HG03175 (cell line): ENCODE results near the gene WNT9B.
"Not testable (repeated sequence)": the region's sequence is repeated elsewhere in the genome, so short reads cannot be mapped to it uniquely, and the experiment has no call there.

ENCODE experiments used
- ATAC-seq: cut with Tn5 transposase; IDR thresholded peaks from one replicate; pipeline ENCODE4 v1.9.1; 2021; ENCODE audit warnings: mild to moderate bottlenecking, moderate library complexity; ENCODE audit not compliant: unreplicated experiment

WNT9B gene

GRCh38 chr17:46821482-46822387, 29.6 kb upstream of the WNT9B start:
- ATAC-seq = no peak

GRCh38 chr17:46822388-46822921, 28.9 kb upstream of the WNT9B start:
- ATAC-seq = no peak

DNA sequence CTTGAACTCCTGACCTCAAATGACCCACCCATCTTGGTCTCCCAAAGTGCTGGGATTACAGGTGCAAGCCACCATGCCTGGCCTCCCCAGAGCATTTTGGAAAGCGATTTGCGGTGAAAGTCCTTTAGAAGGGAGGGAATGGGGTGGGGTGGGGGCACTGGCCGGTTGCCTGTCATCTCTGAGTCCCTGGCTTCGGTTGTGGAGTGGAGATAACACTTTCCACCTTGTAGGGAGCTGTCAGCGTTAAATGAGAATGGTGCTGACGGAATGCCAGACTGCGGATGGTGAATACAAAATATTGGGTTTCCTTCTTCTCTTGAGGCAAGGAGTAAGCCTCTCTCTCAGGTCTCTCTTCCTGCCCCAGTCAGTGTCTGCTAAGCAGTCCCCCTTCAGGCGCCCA, 27.7 kb upstream of the WNT9B start:
- no peak for ATAC-seq

GRCh38 chr17:46826116-46826515, 25.3 kb upstream of the WNT9B start:
- ATAC-seq = no peak

- no peak for ATAC-seq
Measured at GRCh38 chr17:46827274-46827673, 24.1 kb upstream of the WNT9B start.

DNA sequence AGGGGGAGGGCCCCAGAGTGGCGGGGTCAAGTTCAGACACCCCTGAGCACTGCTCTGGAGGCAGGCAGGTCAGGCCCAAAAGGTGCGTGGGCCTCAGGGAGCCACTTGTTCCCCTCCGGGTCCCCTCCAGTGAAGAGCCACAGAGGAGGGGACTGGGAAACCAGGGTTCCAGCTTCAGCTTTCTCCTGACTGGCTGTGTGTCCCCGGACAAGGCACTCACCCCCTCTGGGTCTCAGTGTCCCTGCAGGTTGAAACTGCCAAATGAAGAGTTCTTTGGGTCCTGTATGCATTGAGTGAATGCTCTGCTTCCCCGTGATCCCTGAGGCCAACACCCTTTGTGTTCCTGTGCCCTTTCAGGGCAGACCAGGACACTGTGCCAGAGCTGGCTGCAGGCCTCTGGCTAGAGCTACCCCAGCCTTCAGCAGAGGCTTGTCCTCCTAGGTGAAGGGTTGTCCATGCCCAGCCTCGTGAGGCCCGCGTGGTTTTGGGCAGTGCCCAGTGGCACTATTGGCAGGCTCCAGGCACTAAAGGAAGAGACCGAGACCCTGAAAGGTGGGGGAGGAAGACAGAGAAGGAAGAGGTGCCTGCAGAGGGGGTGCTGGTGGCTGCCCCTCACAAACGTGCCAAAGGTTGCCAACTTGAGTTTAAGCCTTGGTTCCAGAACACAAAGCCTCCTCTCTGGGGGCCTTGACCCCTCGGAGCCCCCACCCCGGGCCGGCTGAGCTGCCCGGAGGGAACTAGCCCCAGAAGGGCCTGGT, 19.6 kb upstream of the WNT9B start:
- ATAC-seq = no peak

- no peak for ATAC-seq
Measured at GRCh38 chr17:46832331-46832821, 19.0 kb upstream of the WNT9B start.

DNA sequence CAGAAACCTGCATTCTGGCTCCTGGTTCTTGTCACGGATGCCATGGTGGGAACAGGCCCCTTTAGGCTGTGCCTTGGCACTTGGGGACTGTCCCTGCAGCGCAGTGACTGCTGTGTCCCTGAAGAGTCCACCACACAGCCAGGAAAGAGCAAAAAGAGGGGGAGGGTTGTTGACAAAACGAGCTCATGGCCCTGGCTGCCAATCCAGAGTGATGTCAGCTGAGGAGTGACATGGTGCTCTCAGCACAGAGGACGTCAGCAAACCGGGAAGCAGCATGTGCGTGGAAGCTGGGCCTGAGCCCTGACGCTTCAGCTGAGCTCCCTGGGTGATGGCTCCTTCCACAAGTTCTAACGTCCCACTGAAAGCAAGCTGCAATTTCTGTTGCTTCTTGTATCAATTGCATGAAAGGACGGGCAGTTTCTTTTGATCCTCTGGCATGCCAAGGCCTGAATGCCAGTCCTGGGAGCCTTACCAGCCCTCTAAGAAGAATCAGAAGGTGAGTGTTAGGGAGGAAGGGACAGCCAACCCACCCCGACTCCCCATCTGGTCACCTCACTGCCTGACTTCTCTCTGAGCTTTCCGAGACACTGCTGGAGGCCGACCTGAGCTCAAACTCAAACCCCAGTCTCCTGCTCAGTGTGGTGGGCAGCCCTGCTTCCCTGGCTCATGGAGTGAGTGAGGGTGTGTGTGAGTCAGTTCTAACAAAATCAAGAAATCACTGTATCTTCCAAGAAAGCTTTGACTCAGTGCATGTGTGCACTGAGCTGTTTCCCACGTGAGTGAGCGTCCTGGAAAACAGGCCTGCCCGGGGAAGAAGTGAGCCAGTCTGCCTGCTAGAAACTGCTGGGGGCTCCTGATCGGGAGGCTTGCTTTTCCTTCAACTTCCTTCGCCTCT, 18.2 kb upstream of the WNT9B start:
- no peak for ATAC-seq

DNA sequence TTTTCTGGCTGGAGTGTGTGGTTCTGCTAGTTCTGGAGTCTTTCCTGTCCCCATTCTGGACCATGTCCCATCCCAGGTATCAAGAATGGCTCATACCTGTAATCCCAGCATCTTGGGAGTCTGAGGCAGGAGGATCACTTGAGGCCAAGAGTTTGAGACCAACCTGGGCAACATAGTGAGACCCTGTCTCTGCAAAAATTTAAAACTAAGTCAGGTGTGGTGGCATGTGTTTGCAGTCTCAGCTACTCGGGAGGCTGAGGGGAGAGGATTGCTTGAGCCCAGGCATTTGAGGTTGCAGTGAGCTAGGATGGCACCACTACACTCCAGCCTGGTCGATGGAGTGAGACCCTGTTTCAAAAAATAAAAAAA, 17.6 kb upstream of the WNT9B start:
- no peak for ATAC-seq

DNA sequence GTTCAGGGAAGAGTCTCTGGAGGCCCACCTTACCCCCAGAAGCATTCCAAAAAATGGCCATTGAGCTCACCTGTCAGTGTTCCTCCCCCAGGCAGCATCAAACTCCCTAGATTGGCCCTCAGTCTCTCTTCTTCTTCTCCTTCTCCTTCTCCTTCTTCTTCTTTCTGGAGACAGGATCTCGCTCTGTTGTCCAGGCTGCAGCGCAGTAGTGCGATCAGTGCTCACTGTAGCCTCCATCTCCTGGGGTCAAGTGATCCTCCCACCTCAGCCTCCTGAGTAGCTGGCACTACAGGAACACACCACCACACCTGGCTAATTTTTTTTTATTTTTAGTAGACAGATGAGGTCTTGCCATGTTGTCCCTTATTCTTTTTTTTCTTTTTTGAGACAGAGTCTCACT, 16.5 kb upstream of the WNT9B start:
- ATAC-seq = no peak

GRCh38 chr17:46836500-46836899, 14.9 kb upstream of the WNT9B start:
- no peak for ATAC-seq

DNA sequence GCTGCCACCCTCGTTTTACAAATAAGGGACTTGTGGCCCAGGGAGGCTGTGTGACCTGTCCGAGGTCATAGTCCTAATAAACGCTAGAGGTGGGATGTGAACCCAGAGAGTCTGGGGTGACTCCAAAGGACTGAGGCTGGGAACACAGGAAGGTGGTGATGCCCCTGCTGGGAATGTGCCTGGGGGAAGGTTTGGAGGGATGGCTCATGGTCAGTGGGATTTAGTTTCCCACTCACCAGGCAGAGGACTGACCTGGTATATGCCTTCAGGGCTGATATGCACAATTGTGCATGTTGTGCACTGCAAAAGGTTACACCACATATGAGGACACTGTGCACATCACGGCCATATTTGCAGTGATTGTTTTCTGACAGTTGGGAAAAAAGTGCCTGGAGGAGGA, 13.9 kb upstream of the WNT9B start:
- no peak for ATAC-seq

DNA sequence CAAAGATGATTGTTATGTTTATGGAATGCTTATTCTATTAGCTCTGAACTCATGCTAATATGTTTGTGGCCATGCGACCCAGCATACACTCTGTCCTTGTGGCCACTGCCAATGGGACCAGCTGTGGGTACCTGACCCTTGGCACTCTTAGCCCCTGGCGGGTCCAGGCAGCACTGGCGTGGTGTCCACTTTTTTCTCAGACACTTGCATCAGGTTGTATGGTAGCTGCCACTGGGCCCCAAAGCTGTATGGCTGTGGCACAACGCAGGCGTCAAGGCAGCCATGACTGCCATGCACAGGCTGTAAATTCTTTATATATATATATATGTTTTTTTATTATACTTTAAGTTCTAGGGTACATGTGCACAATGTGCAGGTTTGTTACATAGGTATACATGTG, 12.2 kb upstream of the WNT9B start:
- no peak for ATAC-seq

- ATAC-seq = not testable (repeated sequence)
Measured at GRCh38 chr17:46840596-46840995, 10.8 kb upstream of the WNT9B start.

GRCh38 chr17:46841561-46842379, 9.6 kb upstream of the WNT9B start:
- no peak for ATAC-seq

DNA sequence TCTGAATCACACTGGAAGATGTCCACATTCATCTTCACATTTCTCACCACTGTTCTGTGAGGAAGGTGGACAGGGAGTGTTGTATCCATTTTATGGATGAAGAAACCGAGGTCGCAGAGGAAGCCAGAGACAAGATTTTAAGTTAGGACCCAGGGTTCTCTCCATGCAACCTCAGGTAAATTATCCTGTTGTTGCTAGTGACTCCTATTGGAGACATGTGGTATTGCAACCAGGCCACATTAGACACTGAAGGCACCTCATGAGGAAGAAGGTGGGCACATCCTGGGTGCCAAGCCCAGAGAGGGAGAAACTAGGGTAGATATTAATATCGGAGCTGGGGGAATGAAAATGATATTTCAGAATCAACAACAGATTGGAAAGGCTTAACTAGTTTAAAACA, 8.5 kb upstream of the WNT9B start:
- no peak for ATAC-seq

DNA sequence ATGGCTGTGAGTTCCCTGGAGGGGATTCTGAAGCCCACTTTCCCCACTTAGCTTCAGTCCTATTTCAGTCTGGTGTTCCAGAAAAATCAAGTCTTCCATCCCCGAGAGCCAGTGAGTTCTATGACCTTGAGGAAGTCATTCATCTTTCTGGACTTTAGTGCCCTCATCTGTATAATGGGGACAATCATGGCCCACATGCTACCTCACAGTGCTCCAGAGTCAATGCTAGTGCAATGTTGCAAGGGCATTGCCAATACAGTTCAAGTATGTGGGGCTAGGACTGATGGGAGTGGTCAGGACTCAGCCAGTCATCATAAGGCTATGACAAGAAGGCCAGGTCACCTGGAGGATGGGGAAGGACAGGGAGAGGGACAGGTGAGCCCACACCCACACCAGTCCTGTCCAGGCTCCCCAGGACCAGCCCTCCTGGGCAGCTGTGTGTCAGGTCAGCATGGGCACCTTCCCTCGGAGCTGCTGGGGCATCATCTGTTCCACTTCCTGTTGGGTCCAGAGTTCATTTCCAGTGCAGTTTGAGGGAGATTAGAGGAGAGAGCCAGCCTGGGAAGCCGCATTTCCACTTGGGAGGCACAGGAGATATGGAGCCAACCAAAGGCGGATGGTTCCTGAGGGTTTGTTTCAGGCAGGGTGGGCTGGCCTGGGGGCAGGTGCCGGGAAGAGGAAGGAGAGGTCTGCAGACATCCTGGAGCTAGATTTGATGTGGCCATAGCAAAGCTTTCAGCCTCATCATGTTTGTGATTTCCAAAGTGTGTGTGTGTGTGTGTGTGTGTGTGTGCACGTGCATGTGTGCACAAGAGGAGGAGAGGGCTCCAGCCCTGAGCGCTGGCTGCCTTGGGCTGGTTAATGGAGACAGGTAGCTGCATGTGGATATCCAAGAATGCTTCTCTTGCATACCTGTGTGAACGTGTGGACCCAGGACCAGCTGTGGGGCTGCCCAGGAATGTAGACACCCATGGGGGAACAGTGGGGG, 3.9 kb upstream of the WNT9B start:
- no peak for ATAC-seq

GRCh38 chr17:46848534-46848933, 2.8 kb upstream of the WNT9B start:
- no peak for ATAC-seq

DNA sequence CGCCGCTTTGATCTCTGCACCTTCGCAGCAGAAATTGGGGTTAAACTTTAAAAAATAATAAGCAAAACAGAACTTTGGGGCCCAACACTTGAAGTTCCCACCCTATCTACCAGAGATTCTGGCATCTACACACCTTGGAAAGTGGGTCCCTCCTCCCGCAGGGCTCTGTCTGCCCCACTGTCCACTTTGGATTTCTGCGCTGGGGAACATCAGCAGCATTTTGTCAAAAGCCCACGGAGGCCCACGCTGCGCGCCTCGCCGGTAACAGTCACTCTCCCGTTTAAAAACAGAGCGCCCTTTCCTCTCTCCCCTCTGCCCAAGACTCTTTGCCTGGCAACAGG, 725 bp upstream of the WNT9B start:
- ATAC-seq = no peak
